ENCODE measurements around the gene MARF1.

Gene MARF1

GRCh38 chr16:15578824-15579223 is 64.1 kb downstream of the MARF1 start:
- H3K14ac ChIP-seq (ENCODE audit: low read length): no peak overlapping the region
- H3K18ac ChIP-seq (ENCODE audit: low read length): no peak overlapping the region
- H3K79me1 ChIP-seq (ENCODE audit: low read depth, low read length): no peaks in the 10 kb centered on the region
- no peaks in the 10 kb centered on the region for H3K27me3 ChIP-seq (ENCODE audit: control insufficient read depth in 3 of 3, insufficient read depth in 3 of 3, low read depth in 1 of 3, low read length in 3 of 3)
- H3K23ac ChIP-seq (ENCODE audit: low read depth, low read length, poor library complexity): no peak overlapping the region
- H3K27ac ChIP-seq (replicated peaks; ENCODE audit: low read length): no peak overlapping the region
- H2BK5ac ChIP-seq (ENCODE audit: low read length): no peak overlapping the region
- H3K9me3 ChIP-seq (replicated peaks in 1 of 2; ENCODE audit: control insufficient read depth in 2 of 2, insufficient read depth in 1 of 2, low read depth in 1 of 2, low read length in 2 of 2): no peaks in the 10 kb centered on the region
- no peak overlapping the region for H4K8ac ChIP-seq (ENCODE audit: low read depth, low read length)
- H2BK15ac ChIP-seq (ENCODE audit: low read length): no peak overlapping the region
- H2AFZ ChIP-seq (ENCODE audit: low read length): no peak overlapping the region
- peaks cover 11 to 24% of the 10 kb centered on the region in 2 donors for H3K36me3 ChIP-seq (replicated peaks in 1 of 2; ENCODE audit: control insufficient read depth in 2 of 2, insufficient read depth in 2 of 2, low read length in 2 of 2)
- H2BK12ac ChIP-seq (ENCODE audit: low read length): no peak overlapping the region
- no peak overlapping the region for H2BK120ac ChIP-seq (ENCODE audit: low read depth, low read length)
- WGBS, 2 donors (ENCODE audit: extremely low coverage in 2 of 2, insufficient read length in 2 of 2, insufficient replicate concordance in 1 of 2): no CpG with 5 or more reads among the region's 4 CpGs
- H3K4me2 ChIP-seq (ENCODE audit: insufficient read depth, low read length, poor library complexity, severe bottlenecking): no peak overlapping the region
- no peak overlapping the region for H2AK5ac ChIP-seq (ENCODE audit: low read depth, low read length)
- H3K4ac ChIP-seq (ENCODE audit: low read length): no peak overlapping the region
- no peak overlapping the region for H3K4me3 ChIP-seq (ENCODE audit: low read length in 2 of 2)
- H3K4me1 ChIP-seq (ENCODE audit: control insufficient read depth in 2 of 2, insufficient read depth in 1 of 2, low read depth in 1 of 2, low read length in 2 of 2): no peaks in the 10 kb centered on the region
- no peak overlapping the region for H4K91ac ChIP-seq (ENCODE audit: low read depth, low read length, poor library complexity)
- no peak overlapping the region for H3K9ac ChIP-seq (ENCODE audit: low read depth, low read length, poor library complexity)
- no peak for DNase-seq (ENCODE audit: low spot score)

- Histone ChIP-seq H3K14ac (ENCODE audit: low read length) (no peak overlapping the region), H4K91ac (ENCODE audit: low read depth, low read length, poor library complexity) (no peak overlapping the region), H3K4me3 (ENCODE audit: low read length in 2 of 2) (no peak overlapping the region), H3K79me1 (ENCODE audit: low read depth, low read length) (no peaks in the 10 kb centered on the region), H3K4me2 (ENCODE audit: insufficient read depth, low read length, poor library complexity, severe bottlenecking) (no peak overlapping the region), H3K36me3 (replicated peaks in 1 of 2; ENCODE audit: control insufficient read depth in 2 of 2, insufficient read depth in 2 of 2, low read length in 2 of 2) (peaks cover 4 to 10% of the 10 kb centered on the region in 2 donors), H3K18ac (ENCODE audit: low read length) (no peak overlapping the region), H3K27ac (replicated peaks; ENCODE audit: low read length) (no peak overlapping the region), H3K9ac (ENCODE audit: low read depth, low read length, poor library complexity) (no peak overlapping the region), H3K4me1 (ENCODE audit: control insufficient read depth in 2 of 2, insufficient read depth in 1 of 2, low read depth in 1 of 2, low read length in 2 of 2) (no peaks in the 10 kb centered on the region), H3K27me3 (ENCODE audit: control insufficient read depth in 3 of 3, insufficient read depth in 3 of 3, low read depth in 1 of 3, low read length in 3 of 3) (no peaks in the 10 kb centered on the region), H3K9me3 (replicated peaks in 1 of 2; ENCODE audit: control insufficient read depth in 2 of 2, insufficient read depth in 1 of 2, low read depth in 1 of 2, low read length in 2 of 2) (no peaks in the 10 kb centered on the region), H2BK120ac (ENCODE audit: low read depth, low read length) (no peak overlapping the region), H2AK5ac (ENCODE audit: low read depth, low read length) (no peak overlapping the region), H3K23ac (ENCODE audit: low read depth, low read length, poor library complexity) (no peak overlapping the region), H2BK12ac (ENCODE audit: low read length) (no peak overlapping the region), H2BK5ac (ENCODE audit: low read length) (no peak overlapping the region), H2AFZ (ENCODE audit: low read length) (no peak overlapping the region), H2BK15ac (ENCODE audit: low read length) (no peak overlapping the region), H4K8ac (ENCODE audit: low read depth, low read length) (no peak overlapping the region), H3K4ac (ENCODE audit: low read length) (no peak overlapping the region)
- DNase-seq (ENCODE audit: low spot score): no peak
- WGBS, 2 donors (ENCODE audit: extremely low coverage in 2 of 2, insufficient read length in 2 of 2, insufficient replicate concordance in 1 of 2): no CpG with 5 or more reads among the region's 20 CpGs
Measured at GRCh38 chr16:15576960-15577958, 65.7 kb downstream of the MARF1 start.

- no peaks in the 10 kb centered on the region for H3K4me1 ChIP-seq (ENCODE audit: control insufficient read depth in 2 of 2, insufficient read depth in 1 of 2, low read depth in 1 of 2, low read length in 2 of 2)
- H2AK5ac ChIP-seq (ENCODE audit: low read depth, low read length): no peak overlapping the region
- H2AFZ ChIP-seq (ENCODE audit: low read length): no peak overlapping the region
- no peak overlapping the region for H3K4me3 ChIP-seq (ENCODE audit: low read length in 2 of 2)
- no peak overlapping the region for H2BK5ac ChIP-seq (ENCODE audit: low read length)
- no peak overlapping the region for H3K18ac ChIP-seq (ENCODE audit: low read length)
- no peak overlapping the region for H4K8ac ChIP-seq (ENCODE audit: low read depth, low read length)
- no peak overlapping the region for H3K9ac ChIP-seq (ENCODE audit: low read depth, low read length, poor library complexity)
- H2BK120ac ChIP-seq (ENCODE audit: low read depth, low read length): no peak overlapping the region
- no peak overlapping the region for H3K14ac ChIP-seq (ENCODE audit: low read length)
- no CpG with 5 or more reads among the region's 4 CpGs for WGBS, 2 donors (ENCODE audit: extremely low coverage in 2 of 2, insufficient read length in 2 of 2, insufficient replicate concordance in 1 of 2)
- no peak overlapping the region for H2BK15ac ChIP-seq (ENCODE audit: low read length)
- DNase-seq (ENCODE audit: low spot score): no peak
- no peak overlapping the region for H2BK12ac ChIP-seq (ENCODE audit: low read length)
- no peak overlapping the region for H3K23ac ChIP-seq (ENCODE audit: low read depth, low read length, poor library complexity)
- no peak overlapping the region for H4K91ac ChIP-seq (ENCODE audit: low read depth, low read length, poor library complexity)
- no peaks in the 10 kb centered on the region for H3K79me1 ChIP-seq (ENCODE audit: low read depth, low read length)
- H3K9me3 ChIP-seq (replicated peaks in 1 of 2; ENCODE audit: control insufficient read depth in 2 of 2, insufficient read depth in 1 of 2, low read depth in 1 of 2, low read length in 2 of 2): no peaks in the 10 kb centered on the region
- no peaks in the 10 kb centered on the region for H3K36me3 ChIP-seq (replicated peaks in 1 of 2; ENCODE audit: control insufficient read depth in 2 of 2, insufficient read depth in 2 of 2, low read length in 2 of 2)
- H3K4ac ChIP-seq (ENCODE audit: low read length): no peak overlapping the region
- no peak overlapping the region for H3K4me2 ChIP-seq (ENCODE audit: insufficient read depth, low read length, poor library complexity, severe bottlenecking)
- H3K27ac ChIP-seq (replicated peaks; ENCODE audit: low read length): no peak overlapping the region
- H3K27me3 ChIP-seq (ENCODE audit: control insufficient read depth in 3 of 3, insufficient read depth in 3 of 3, low read depth in 1 of 3, low read length in 3 of 3): no peaks in the 10 kb centered on the region
Measured at GRCh38 chr16:15575293-15576049, 67.5 kb downstream of the MARF1 start.

- H3K4me2 ChIP-seq (ENCODE audit: insufficient read depth, low read length, poor library complexity, severe bottlenecking): no peak overlapping the region
- no peak overlapping the region for H3K4me3 ChIP-seq (ENCODE audit: low read length in 2 of 2)
- H3K23ac ChIP-seq (ENCODE audit: low read depth, low read length, poor library complexity): no peak overlapping the region
- H2AFZ ChIP-seq (ENCODE audit: low read length): no peak overlapping the region
- H3K14ac ChIP-seq (ENCODE audit: low read length): no peak overlapping the region
- no peak overlapping the region for H3K9ac ChIP-seq (ENCODE audit: low read depth, low read length, poor library complexity)
- no peak overlapping the region for H2BK12ac ChIP-seq (ENCODE audit: low read length)
- no peak overlapping the region for H3K27ac ChIP-seq (replicated peaks; ENCODE audit: low read length)
- H4K8ac ChIP-seq (ENCODE audit: low read depth, low read length): no peak overlapping the region
- H3K36me3 ChIP-seq (replicated peaks in 1 of 2; ENCODE audit: control insufficient read depth in 2 of 2, insufficient read depth in 2 of 2, low read length in 2 of 2): no peaks in the 10 kb centered on the region
- no peak overlapping the region for H2BK5ac ChIP-seq (ENCODE audit: low read length)
- H3K4me1 ChIP-seq (ENCODE audit: control insufficient read depth in 2 of 2, insufficient read depth in 1 of 2, low read depth in 1 of 2, low read length in 2 of 2): no peaks in the 10 kb centered on the region
- H3K18ac ChIP-seq (ENCODE audit: low read length): no peak overlapping the region
- WGBS, 2 donors (ENCODE audit: extremely low coverage in 2 of 2, insufficient read length in 2 of 2, insufficient replicate concordance in 1 of 2): no CpG with 5 or more reads among the region's 10 CpGs
- H3K27me3 ChIP-seq (ENCODE audit: control insufficient read depth in 3 of 3, insufficient read depth in 3 of 3, low read depth in 1 of 3, low read length in 3 of 3): no peaks in the 10 kb centered on the region
- no peak overlapping the region for H2AK5ac ChIP-seq (ENCODE audit: low read depth, low read length)
- DNase-seq (ENCODE audit: low spot score): no peak
- no peaks in the 10 kb centered on the region for H3K79me1 ChIP-seq (ENCODE audit: low read depth, low read length)
- H2BK15ac ChIP-seq (ENCODE audit: low read length): no peak overlapping the region
- H4K91ac ChIP-seq (ENCODE audit: low read depth, low read length, poor library complexity): no peak overlapping the region
- H3K9me3 ChIP-seq (replicated peaks in 1 of 2; ENCODE audit: control insufficient read depth in 2 of 2, insufficient read depth in 1 of 2, low read depth in 1 of 2, low read length in 2 of 2): no peaks in the 10 kb centered on the region
- H2BK120ac ChIP-seq (ENCODE audit: low read depth, low read length): no peak overlapping the region
- H3K4ac ChIP-seq (ENCODE audit: low read length): no peak overlapping the region
Measured at GRCh38 chr16:15574614-15574948, 68.4 kb downstream of the MARF1 start.
